Thymus (tissue), 14 donors: ENCODE measurements around the gene PATE2. TPM values are rescaled to one million over a fixed set of nuclear protein-coding genes. Genes with fewer than 3 reads are reported as not detected.

Experiments used
- DNase-seq, 9 donors: peaks; one replicate each; pipeline ENCODE4 v3.0.0-alpha.2; 2013; ENCODE audit warnings: low spot score in 9 of 9, low read depth in 6 of 9, missing footprints in 1 of 9
- H3K27ac ChIP-seq, 2 donors: one replicate each; pipeline ENCODE4 v1.5.1; 2013; ENCODE audit warnings: control low read depth in 1 of 2, low read depth in 1 of 2, low read length in 1 of 2, mild to moderate bottlenecking in 1 of 2, moderate library complexity in 1 of 2
- H3K27me3 ChIP-seq, 2 donors: one replicate each; pipeline ENCODE4 v1.5.1; 2013; ENCODE audit warnings: low read length in 1 of 2; ENCODE audit not compliant: control insufficient read depth in 2 of 2, insufficient read depth in 1 of 2
- H3K36me3 ChIP-seq, 2 donors: one replicate each; pipeline ENCODE4 v1.5.1; 2013; ENCODE audit warnings: low read length in 1 of 2, mild to moderate bottlenecking in 1 of 2, moderate library complexity in 1 of 2; ENCODE audit not compliant: control insufficient read depth in 2 of 2, insufficient read depth in 2 of 2
- H3K4me1 ChIP-seq, 2 donors: one replicate each; pipeline ENCODE4 v1.5.1; 2013; ENCODE audit warnings: low read length in 2 of 2; ENCODE audit not compliant: control insufficient read depth in 2 of 2, insufficient read depth in 2 of 2
- H3K4me3 ChIP-seq, 2 donors: one replicate each; pipeline ENCODE4 v1.5.1; 2013; ENCODE audit warnings: low read length in 2 of 2, control low read depth in 1 of 2, mild to moderate bottlenecking in 1 of 2
- H3K9me3 ChIP-seq, 2 donors: one replicate each; pipeline ENCODE4 v1.5.1; 2013; ENCODE audit warnings: low read length in 1 of 2, mild to moderate bottlenecking in 1 of 2; ENCODE audit not compliant: control insufficient read depth in 2 of 2, insufficient read depth in 1 of 2
- WGBS: extraction: QIAGEN DNeasy Blood & Tissue Kit; methylation state at CpG from one replicate; pipeline ENCODE4 v1.1.7; 2013; 5-methylcytosine and 5-hydroxymethylcytosine counted together
- long read RNA-seq, 10 donors: transcript quantifications; one replicate each; lab custom pipeline, GENCODE V29; 2026
- polyA plus RNA-seq: library from polyadenylated mRNA; stranded (reverse); fragments of 200-250 nt; gene quantifications from one replicate; pipeline ENCODE4 v1.2.3, GENCODE V29; 2013
- total RNA-seq: library from RNA; stranded (reverse); fragments of 120-200 nt; gene quantifications from one replicate; pipeline ENCODE4 v1.2.4, GENCODE V29; 2013
- donor health status: healthy.

The PATE2 gene
- total RNA-seq (0.09 TPM), polyA plus RNA-seq (0.02 TPM)
- long read RNA-seq, donor 1, result 0 reads
- long read RNA-seq, donor 2, result 0 reads
- long read RNA-seq, donor 3, result 0 reads
- long read RNA-seq, donor 4, result 0 reads
- long read RNA-seq, donor 5, result 0 reads
- long read RNA-seq, donor 6, result 0 reads
- long read RNA-seq, donor 7, result 0 reads
- long read RNA-seq, donor 8, result 0 reads
- long read RNA-seq, donor 9, result 0 reads
- long read RNA-seq, donor 10, result 0 reads

DNA sequence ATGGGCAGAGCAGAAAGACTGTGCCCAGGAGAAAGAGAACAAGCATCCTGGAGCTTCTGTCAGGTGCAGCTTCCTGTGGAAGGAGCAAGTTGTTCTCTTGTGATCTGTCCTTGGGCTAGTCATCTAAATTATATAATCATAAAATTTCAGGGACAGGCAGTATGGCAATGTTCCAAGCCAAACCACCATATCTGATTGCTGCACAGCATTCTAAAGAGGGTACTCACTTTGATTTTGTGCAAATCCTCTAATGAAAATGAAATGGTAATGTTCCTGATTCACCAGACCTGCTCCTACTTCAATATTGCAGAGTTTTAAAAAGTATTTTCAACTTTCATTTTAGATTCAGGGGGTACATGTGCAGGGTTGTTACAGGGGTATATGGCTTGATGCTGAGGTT, at the start of gene PATE2:
TSS of gene PATE2 (minus strand) at position 101 of the 400 bp plus-strand sequence. CDS start at position 46, 55 bp downstream.
- H3K27me3 ChIP-seq, result no peaks in the 10 kb centered on the region

DNA sequence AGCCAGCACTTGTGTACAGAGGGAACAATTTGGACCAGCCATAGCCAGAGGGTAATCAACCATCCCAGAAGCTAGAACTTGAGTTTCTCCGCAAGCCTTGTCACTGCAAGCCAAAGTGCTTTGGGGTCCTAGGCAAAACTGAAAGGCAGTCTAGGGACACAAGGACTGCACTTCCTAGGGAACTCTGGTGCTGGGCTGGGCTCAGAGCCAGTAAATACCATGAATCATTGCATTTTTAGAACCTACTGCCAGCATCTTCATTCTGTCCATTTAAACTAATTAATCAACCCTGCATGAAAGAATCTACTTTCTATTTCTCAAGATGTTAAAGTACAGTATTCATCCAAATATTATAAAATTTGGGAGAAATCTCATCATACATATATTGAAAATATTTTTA, 29.3 kb upstream of the PATE2 start:
- DNase-seq, result no peak
- H3K4me3 ChIP-seq, result no peak overlapping the region
- H3K27ac ChIP-seq, result no peak overlapping the region
- H3K4me1 ChIP-seq, result no peaks in the 10 kb centered on the region
- 94% methylated on average over 1 of the region's 1 CpG for WGBS
- peaks cover 0 to 7% of the 10 kb centered on the region in 2 donors for H3K9me3 ChIP-seq
- no peaks in the 10 kb centered on the region for H3K27me3 ChIP-seq
- H3K36me3 ChIP-seq, result no peaks in the 10 kb centered on the region

More for the DNA sequence above, at the start of gene PATE2:
- Histone ChIP-seq H3K4me1 (no peaks in the 10 kb centered on the region), H3K4me3 (no peak within 1 kb of the TSS), H3K27ac (no peak within 1 kb of the TSS), H3K9me3 (no peaks in the 10 kb centered on the region), H3K36me3 (no peaks in the 10 kb centered on the region)
- DNase-seq, result no peak

DNA sequence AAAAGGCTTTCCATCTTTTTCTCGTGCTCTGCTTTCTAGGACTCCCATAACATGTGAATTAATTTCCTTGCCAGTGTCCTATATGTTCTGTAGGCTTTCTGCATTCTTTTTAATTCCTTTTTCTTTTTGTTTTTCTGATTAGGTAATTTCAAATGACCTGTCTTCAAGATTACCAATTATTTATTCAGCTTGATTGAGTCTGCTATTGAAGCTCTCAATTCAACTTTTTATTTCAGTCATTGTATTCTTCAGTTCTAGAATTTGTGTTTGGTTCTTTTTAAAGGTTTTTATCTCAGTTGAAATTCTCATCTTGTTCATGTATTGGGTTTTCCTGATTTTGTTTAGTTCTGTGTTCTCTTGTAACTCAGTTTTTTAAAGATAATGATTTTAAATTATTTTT, 23.8 kb upstream of the PATE2 start:
- 90% methylated on average over 1 of the region's 1 CpG for WGBS
- peaks cover 0 to 8% of the 10 kb centered on the region in 2 donors for H3K9me3 ChIP-seq
- no peaks in the 10 kb centered on the region for H3K27me3 ChIP-seq
- H3K27ac ChIP-seq, result no peak overlapping the region
- no peaks in the 10 kb centered on the region for H3K36me3 ChIP-seq
- no peaks in the 10 kb centered on the region for H3K4me1 ChIP-seq
- no peak overlapping the region for H3K4me3 ChIP-seq
- no peak for DNase-seq

DNA sequence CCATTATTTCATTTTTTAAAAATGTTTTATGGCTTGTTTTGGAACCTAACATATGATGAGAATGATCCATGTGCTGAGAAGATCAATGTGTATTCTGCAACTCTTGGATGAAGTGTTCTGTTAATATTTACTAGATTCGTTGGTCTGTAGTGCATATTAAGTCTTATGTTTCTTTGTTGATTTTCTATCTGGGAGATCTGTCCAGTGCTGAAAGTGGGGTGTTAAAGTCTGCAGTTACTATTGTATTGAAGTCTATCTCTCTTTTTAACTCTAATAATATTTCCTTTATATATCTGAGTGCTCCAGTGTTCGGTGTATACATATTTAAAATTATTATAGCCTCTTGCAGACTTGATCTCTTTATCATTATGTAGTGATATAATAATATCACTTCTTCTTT, 21.2 kb upstream of the PATE2 start:
- Histone ChIP-seq H3K36me3 (no peaks in the 10 kb centered on the region), H3K27ac (no peak overlapping the region), H3K27me3 (no peaks in the 10 kb centered on the region), H3K9me3 (peaks cover 0 to 8% of the 10 kb centered on the region in 2 donors), H3K4me1 (no peaks in the 10 kb centered on the region), H3K4me3 (no peak overlapping the region)
- DNase-seq, result no peak
- 95% methylated on average over 2 of the region's 2 CpGs for WGBS

DNA sequence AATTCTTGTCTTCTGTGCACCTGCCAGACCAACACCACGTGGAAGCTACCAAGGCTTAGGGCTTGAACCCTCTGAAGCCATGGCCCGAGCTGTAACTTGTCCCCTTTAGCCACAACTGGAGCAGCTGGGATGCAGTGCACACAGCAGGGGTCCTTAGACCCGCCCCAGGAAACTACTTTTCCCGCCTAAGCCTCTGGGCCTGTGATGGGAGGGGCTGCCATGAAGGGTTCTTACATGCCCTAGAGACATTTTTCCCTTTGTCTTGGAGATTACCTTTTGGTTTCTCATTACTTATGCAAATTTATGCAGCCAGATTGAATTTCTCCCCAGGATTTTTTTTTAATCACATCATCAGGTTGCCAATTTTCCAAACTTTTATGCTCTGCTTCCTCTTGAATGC, 19.0 kb upstream of the PATE2 start:
- no peaks in the 10 kb centered on the region for H3K27me3 ChIP-seq
- 58% methylated on average over 4 of the region's 4 CpGs for WGBS
- H3K27ac ChIP-seq, result no peak overlapping the region
- no peaks in the 10 kb centered on the region for H3K4me1 ChIP-seq
- DNase-seq, result no peak
- no peak overlapping the region for H3K4me3 ChIP-seq
- H3K36me3 ChIP-seq, result no peaks in the 10 kb centered on the region
- H3K9me3 ChIP-seq, result no peaks in the 10 kb centered on the region

DNA sequence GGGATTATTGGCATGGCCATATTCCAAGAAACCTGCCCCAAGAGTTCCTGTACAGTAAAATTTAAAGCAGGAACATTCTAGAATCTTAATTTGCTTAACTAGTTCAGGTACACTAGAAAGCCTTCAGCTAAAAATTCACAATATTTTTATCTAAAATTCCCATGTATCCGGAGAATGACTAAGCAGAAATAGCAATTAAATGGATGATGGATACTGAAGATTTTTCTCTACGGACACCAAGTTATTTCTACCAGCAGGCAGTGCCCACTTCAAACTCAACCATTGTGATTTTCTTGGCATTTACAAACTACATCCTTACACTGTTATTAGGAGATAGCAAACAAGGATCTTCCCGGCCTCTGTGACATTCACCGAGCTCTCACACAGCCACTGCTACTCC, 12.2 kb upstream of the PATE2 start:
- Histone ChIP-seq H3K4me3 (no peak overlapping the region), H3K36me3 (no peaks in the 10 kb centered on the region), H3K27ac (no peak overlapping the region), H3K4me1 (no peaks in the 10 kb centered on the region), H3K9me3 (no peaks in the 10 kb centered on the region), H3K27me3 (no peaks in the 10 kb centered on the region)
- no peak for DNase-seq
- 97% methylated on average over 4 of the region's 4 CpGs for WGBS

DNA sequence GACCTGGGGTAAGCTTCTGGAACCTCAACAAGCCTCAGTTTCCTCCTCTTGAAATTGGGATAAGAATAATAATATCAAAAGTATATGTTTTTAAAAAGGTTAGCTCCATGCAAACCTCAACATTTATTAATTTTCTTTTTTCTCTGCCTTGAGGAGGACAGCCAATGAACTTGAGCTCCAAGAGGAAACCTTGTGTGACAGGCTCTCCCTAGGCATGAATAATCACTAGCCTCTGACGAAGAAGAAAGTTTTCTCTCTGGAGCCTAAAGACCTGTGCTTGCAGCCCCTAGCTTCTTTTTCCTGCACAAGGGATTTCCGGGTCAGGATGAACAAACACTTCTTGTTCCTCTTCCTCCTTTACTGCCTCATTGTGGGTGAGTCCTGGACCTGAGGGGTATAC, 9.2 kb upstream of the PATE2 start, which contains the start of gene PATE3:
TSS of gene PATE3 (plus strand) at position 301 of the 400 bp plus-strand sequence. CDS start at position 326, 25 bp downstream.
- H3K4me3 ChIP-seq, result no peak within 1 kb of the TSS
- no peaks in the 10 kb centered on the region for H3K27me3 ChIP-seq
- H3K9me3 ChIP-seq, result no peaks in the 10 kb centered on the region
- H3K4me1 ChIP-seq, result no peaks in the 10 kb centered on the region
- WGBS, result 23% methylated on average over 2 of the region's 2 CpGs
- no peak for DNase-seq
- H3K27ac ChIP-seq, result no peak within 1 kb of the TSS
- H3K36me3 ChIP-seq, result no peaks in the 10 kb centered on the region

DNA sequence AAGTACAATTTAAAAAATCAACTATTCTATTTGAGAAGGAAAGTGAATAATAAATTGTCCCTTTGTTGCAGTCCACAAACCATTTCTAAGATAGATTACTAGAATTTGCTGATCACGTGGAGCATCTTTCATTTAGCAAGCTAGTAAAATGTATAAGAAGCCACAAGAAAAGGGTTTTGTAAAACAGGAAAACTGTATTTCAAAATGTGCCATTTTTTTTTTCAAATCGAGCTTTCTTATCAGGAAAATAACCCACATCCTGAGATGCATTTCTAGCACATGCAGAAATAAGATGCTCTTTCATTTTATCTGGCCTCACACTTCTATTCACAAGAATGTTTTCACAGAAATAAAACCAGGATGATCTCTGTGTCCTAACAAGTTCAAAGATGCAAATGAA, 6.0 kb upstream of the PATE2 start:
- WGBS, result 47% methylated on average over 2 of the region's 2 CpGs
- H3K4me3 ChIP-seq, result no peak overlapping the region
- DNase-seq, result no peak
- H3K9me3 ChIP-seq, result no peaks in the 10 kb centered on the region
- H3K36me3 ChIP-seq, result no peaks in the 10 kb centered on the region
- no peaks in the 10 kb centered on the region for H3K4me1 ChIP-seq
- H3K27ac ChIP-seq, result no peak overlapping the region
- H3K27me3 ChIP-seq, result no peaks in the 10 kb centered on the region

DNA sequence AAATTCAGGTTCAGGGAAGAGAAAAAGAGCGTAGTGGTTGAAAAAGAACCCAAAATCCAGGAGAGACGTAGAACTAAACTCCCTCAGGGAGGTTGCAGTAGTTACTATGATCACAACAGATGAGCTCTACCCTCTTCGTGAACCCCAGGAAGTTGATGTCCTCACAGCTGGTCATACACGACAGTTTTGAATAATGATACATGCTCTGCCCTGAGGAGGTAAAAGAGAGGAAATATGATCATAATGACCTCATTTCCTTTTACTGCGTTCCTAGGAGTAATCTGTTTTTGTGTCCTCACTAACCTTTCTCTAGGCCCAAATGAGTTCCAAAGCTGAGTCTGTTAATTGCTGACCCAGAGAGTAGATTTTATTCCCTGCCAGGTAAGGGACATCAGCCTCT, 1.3 kb downstream of the PATE2 start:
- H3K27me3 ChIP-seq, result no peaks in the 10 kb centered on the region
- no peaks in the 10 kb centered on the region for H3K36me3 ChIP-seq
- H3K27ac ChIP-seq, result no peak overlapping the region
- WGBS, result 55% methylated on average over 5 of the region's 5 CpGs
- no peak overlapping the region for H3K4me3 ChIP-seq
- H3K4me1 ChIP-seq, result no peaks in the 10 kb centered on the region
- no peak for DNase-seq
- H3K9me3 ChIP-seq, result no peaks in the 10 kb centered on the region
